Heart right ventricle (tissue), 16 donors: ENCODE measurements around the gene SPATA25. TPM values are rescaled to one million over a fixed set of nuclear protein-coding genes. Genes with fewer than 3 reads are reported as not detected.

ENCODE experiments used
- ATAC-seq, 8 donors: fragments of 200-7000 bp; cut with Tn5 transposase; one replicate each; pipeline ENCODE4 v1.9.1; 2020; ENCODE audit warnings: mild to moderate bottlenecking in 8 of 8, moderate library complexity in 8 of 8, moderate number of reproducible peaks in 1 of 8
- DNase-seq, 2 donors: peaks; one replicate each; pipeline ENCODE4 v3.0.0-alpha.2; 2020
- H3K27ac ChIP-seq, 10 donors: fragments of 200-600 bp; sonication (generic) in 2 of 10; one replicate each; pipeline versions ENCODE4 v1.5.0 to v1.8.0; 2020 to 2022; ENCODE audit warnings: mild to moderate bottlenecking in 3 of 10
- H3K27me3 ChIP-seq, 7 donors: fragments of 200-600 bp; one replicate each; pipeline ENCODE4 v1.8.0; 2021 to 2022; ENCODE audit warnings: mild to moderate bottlenecking in 2 of 7
- H3K36me3 ChIP-seq, 9 donors: fragments of 200-600 bp; sonication (generic) in 1 of 9; one replicate each; pipeline versions ENCODE4 v1.5.0 to v1.8.0; 2020 to 2022; ENCODE audit warnings: mild to moderate bottlenecking in 2 of 9
- H3K4me1 ChIP-seq, 9 donors: fragments of 200-600 bp; sonication (generic) in 1 of 9; one replicate each; pipeline versions ENCODE4 v1.5.0 to v1.8.0; 2020 to 2022; ENCODE audit warnings: mild to moderate bottlenecking in 4 of 9
- H3K4me3 ChIP-seq, 10 donors: fragments of 200-600 bp; sonication (generic) in 2 of 10; one replicate each; pipeline versions ENCODE4 v1.5.0 to v1.8.0; 2020 to 2022; ENCODE audit warnings: mild to moderate bottlenecking in 7 of 10, moderate library complexity in 2 of 10
- H3K9me3 ChIP-seq, 11 donors: fragments of 200-600 bp in 10 of 11; sonication (generic) in 2 of 11; one replicate each; pipeline versions ENCODE4 v1.5.0 to v1.8.0; 2013 to 2022; ENCODE audit warnings: mild to moderate bottlenecking in 2 of 11, control low read depth in 1 of 11, moderate library complexity in 1 of 11
- CTCF ChIP-seq, 9 donors: fragments of 200-600 bp; sonication (generic) in 2 of 9; IDR thresholded peaks; one replicate each; pipeline versions ENCODE4 v1.5.0 to v1.8.0; 2021 to 2022; ENCODE audit warnings: antibody characterized with exemption in 9 of 9, mild to moderate bottlenecking in 5 of 9, moderate library complexity in 1 of 9
- WGBS, 2 donors: extraction: QIAGEN DNeasy Blood & Tissue Kit; methylation state at CpG; one replicate each; pipeline ENCODE4 v1.1.7; 2013; ENCODE audit warnings: inconsistent platforms in 1 of 2; 5-methylcytosine and 5-hydroxymethylcytosine counted together
- intact Hi-C, 10 donors: fragments of 100-400 bp; cut with DNase I; formaldehyde crosslinking; loops; one replicate each; pipeline versions ENCODE4 v1.11.1 to v1.14.2; 2022
- polyA plus RNA-seq, 2 donors: library from polyadenylated mRNA; stranded (reverse); fragments of 200-250 nt; gene quantifications; one replicate each; pipeline ENCODE4 v1.2.3, GENCODE V29; 2013
- total RNA-seq, 10 donors: library from RNA; stranded (reverse); fragmentation: NEBNext Ultra II Directional in 3 of 10; extraction: Animal tissue kit (Norgen Biotek cat#: 25700) in 3 of 10; gene quantifications; one replicate each; pipeline versions ENCODE4 v1.2.1 to v1.2.4, GENCODE V29; 2021 to 2023
- donor health status: Arrhythmogenic right ventricular cardiomyopathy.
- donor health status: ischemic (EF 13 %, LVEDD 7.1; RV severe dilation, severe dysfunction).
- donor health status: healthy with polysubstance abuse.
- donor health status: DM: no; HTN: yes; CAD: no.
- donor health status: DM: no; HTN: no; CAD: no.
- donor health status: ischemic (EF 25% LVEDD 6.9; RV normal size, moderate dysfunction).
- donor health status: ischemic (EF 25% LVEDD 5.7; RV mildly dilated, moderate dysfunction).
- donor health status: healthy.
- donor health status: DM: yes; HTN: yes; CAD: no.
- donor health status: Ischemic cardiomyopathy.
- donor health status: ischemic (EF 35%, LVEDD 5.7; RV mildly dilated, moderate dysfunction).
- donor health status: nonischemic (EF 11% LVEDD 7.7; RV severe dilation, severe dysfunction).
- donor health status: DM: yes; HTN: yes; CAD: no.
- donor health status: PGD.
- donor health status: ischemic (EF 29% LVEDD 5.4; RV normal size, mild dysfunction).
- donor health status: nonischemic (EF 23%, LVEDD 6.1; RV moderate dilation, normal function).

The SPATA25 gene
- total and polyA plus RNA-seq, 12 donors, result 0.65 to 4.3 (median 2.0) TPM

- peaks cover 6 to 100% (median 46%) of the 10 kb centered on the region in 9 donors for H3K36me3 ChIP-seq
- no peak for TF ChIP-seq CTCF (IDR thresholded peaks at IDR 0.05)
Measured at GRCh38 chr20:45843506-45843905, 43.9 kb downstream of the SPATA25 start.

GRCh38 chr20:45842169-45842812 lies 45.1 kb downstream of the SPATA25 start:
- peaks cover 6 to 100% (median 41%) of the 10 kb centered on the region in 9 donors for H3K36me3 ChIP-seq
- no peaks in the 10 kb centered on the region for H3K27me3 ChIP-seq
- no peak for DNase-seq
- WGBS, 2 donors, result 57 to 66% methylated on average over 5 of the region's 5 CpGs
- H3K4me3 ChIP-seq, result no peak overlapping the region
- H3K27ac ChIP-seq, result peak overlapping the region in 8 of 10 donors; percentile 11 to 62 (median 46)
- no peaks in the 10 kb centered on the region for H3K9me3 ChIP-seq
- peaks cover 2 to 36% (median 18%) of the 10 kb centered on the region in 9 donors for H3K4me1 ChIP-seq
- ATAC-seq, result peak in 5 of 8 donors; percentile 13 to 48 (median 23)
- no peak for TF ChIP-seq CTCF (IDR thresholded peaks at IDR 0.05)
- intact Hi-C loops, result no loop called here

More at GRCh38 chr20:45843506-45843905, 43.9 kb downstream of the SPATA25 start:
- 94 to 95% methylated on average over 14 of the region's 14 CpGs for WGBS, 2 donors
- no peaks in the 10 kb centered on the region for H3K9me3 ChIP-seq
- H3K27me3 ChIP-seq, result no peaks in the 10 kb centered on the region
- no peak overlapping the region for H3K4me3 ChIP-seq
- ATAC-seq (peak in 3 of 8 donors; percentile 6 to 20 (median 19)), DNase-seq (no peak)
- peak overlapping the region in 2 of 10 donors; percentile 49 to 62 for H3K27ac ChIP-seq
- peaks cover 2 to 33% (median 18%) of the 10 kb centered on the region in 9 donors for H3K4me1 ChIP-seq
- intact Hi-C loops, result no loop called here

GRCh38 chr20:45841407-45842129 lies 45.9 kb downstream of the SPATA25 start:
- Histone ChIP-seq H3K4me1 (peaks cover 2 to 43% (median 25%) of the 10 kb centered on the region in 9 donors), H3K36me3 (peaks cover 6 to 100% (median 41%) of the 10 kb centered on the region in 9 donors), H3K27ac (peak overlapping the region in 4 of 10 donors; percentile 38 to 62 (median 56)), H3K27me3 (no peaks in the 10 kb centered on the region), H3K4me3 (no peak overlapping the region), H3K9me3 (no peaks in the 10 kb centered on the region)
- WGBS, 2 donors, result 91 to 93% methylated on average over 10 of the region's 10 CpGs
- ATAC-seq (peak in 4 of 8 donors; percentile 3 to 11 (median 8)), DNase-seq (peak in 1 of 2 donors; percentile 28)
- intact Hi-C loops, result no loop called here
- no peak for TF ChIP-seq CTCF (IDR thresholded peaks at IDR 0.05)

GRCh38 chr20:45840700-45841198 lies 46.7 kb downstream of the SPATA25 start:
- intact Hi-C loops, result no loop called here
- DNase-seq (peak in 1 of 2 donors; percentile 18), ATAC-seq (peak in 3 of 8 donors; percentile 7 to 52 (median 8))
- TF ChIP-seq CTCF (IDR thresholded peaks at IDR 0.05), result no peak
- Histone ChIP-seq H3K36me3 (peaks cover 6 to 97% (median 41%) of the 10 kb centered on the region in 9 donors), H3K27ac (peak overlapping the region in 2 of 10 donors; percentile 15 to 38), H3K9me3 (no peaks in the 10 kb centered on the region), H3K4me3 (no peak overlapping the region), H3K27me3 (no peaks in the 10 kb centered on the region), H3K4me1 (peaks cover 2 to 51% (median 29%) of the 10 kb centered on the region in 9 donors)
- WGBS, 2 donors, result 90% methylated on average over 24 to 25 of the region's 25 CpGs
